Caco-2 (cell line): ENCODE data around the gene CDK15. TPM values are rescaled to one million over a fixed set of nuclear protein-coding genes. Genes with fewer than 3 reads are reported as not detected.

Source experiments
- BruUV-seq: library from RNA; stranded (reverse); fragments of 400-500 nt; replicated peaks from 2 replicates; lab custom pipeline; 2021; lab: Mats Ljungman, UMichigan
- CTCF ChIA-PET: fragments of 300-600 bp; sonication (Branson Sonifier 250); formaldehyde crosslinking; loops from one replicate; lab custom pipeline; 2022; ENCODE audit warnings: antibody characterized with exemption; lab: Charles Lee
- POLR2A ChIA-PET: fragments of 300-600 bp; sonication (Branson Sonifier 250); formaldehyde crosslinking; loops from one replicate; lab custom pipeline; 2022; ENCODE audit warnings: antibody characterized with exemption; lab: Charles Lee
- DNase-seq, 2 experiments: peaks; one replicate each; pipeline versions ENCODE4 v3.0.0 to v3.0.0-alpha.2; 2020 to 2022
- H3K27me3 ChIP-seq: replicated peaks from 2 replicates; pipeline ENCODE4 v1.6.0; 2011; ENCODE audit warnings: low read length; ENCODE audit not compliant: control insufficient read depth, insufficient read depth
- H3K36me3 ChIP-seq: 2 replicates; pipeline ENCODE4 v1.5.1; 2011; ENCODE audit warnings: low read length; ENCODE audit not compliant: control insufficient read depth, insufficient read depth
- H3K4me1 ChIP-seq: fragments of 250-450 bp; sonication (Bioruptor Pico); 2 replicates; pipeline ENCODE4 v1.5.1; 2020; ENCODE audit warnings: mild to moderate bottlenecking
- H3K4me3 ChIP-seq: 2 replicates; pipeline ENCODE4 v1.5.1; 2011; ENCODE audit warnings: low read depth, mild to moderate bottlenecking, control low read depth, low read length
- H3K9me3 ChIP-seq: fragments of 250-450 bp; sonication (Bioruptor Pico); 2 replicates; pipeline ENCODE4 v1.5.1; 2020; ENCODE audit warnings: mild to moderate bottlenecking, moderate library complexity
- H3K27ac Mint-ChIP-seq: one replicate; pipeline ENCODE4 v1.8.0; 2022; ENCODE audit warnings: mixed read lengths; ENCODE audit not compliant: unreplicated experiment
- H3K27me3 Mint-ChIP-seq: one replicate; pipeline ENCODE4 v1.8.0; 2022; ENCODE audit warnings: mixed read lengths; ENCODE audit not compliant: insufficient read depth, unreplicated experiment
- H3K36me3 Mint-ChIP-seq: one replicate; pipeline ENCODE4 v1.8.0; 2022; ENCODE audit warnings: mild to moderate bottlenecking, mixed read lengths; ENCODE audit not compliant: insufficient read depth, unreplicated experiment
- H3K4me1 Mint-ChIP-seq: one replicate; pipeline ENCODE4 v1.8.0; 2022; ENCODE audit warnings: low read depth, mixed read lengths; ENCODE audit not compliant: unreplicated experiment
- H3K4me3 Mint-ChIP-seq: one replicate; pipeline ENCODE4 v1.8.0; 2022; ENCODE audit warnings: mild to moderate bottlenecking, moderate library complexity, mixed read lengths; ENCODE audit not compliant: unreplicated experiment
- H3K9me3 Mint-ChIP-seq: one replicate; pipeline ENCODE4 v1.8.0; 2022; ENCODE audit warnings: mixed read lengths; ENCODE audit not compliant: unreplicated experiment
- intact Hi-C: fragments of 100-400 bp; cut with micrococcal nuclease; formaldehyde crosslinking; loops from one replicate; pipeline ENCODE4 v1.10.0; 2022; ENCODE audit not compliant: unreplicated experiment
- total RNA-seq: library from RNA; stranded (reverse); gene quantifications from 2 replicates; pipeline ENCODE4 v1.2.3, GENCODE V29; 2022
- TF ChIP-seq, protein P1 (sequence below), 2 experiments: fragments of 200-600 bp in 1 of 2; IDR thresholded peaks; 1 replicate in 1 of 2; 2 replicates in 1 of 2; pipeline versions ENCODE4 v1.5.1 to v1.8.0; 2011 to 2022; ENCODE audit warnings: antibody characterized with exemption in 1 of 2, control low read depth in 1 of 2, inconsistent platforms in 1 of 2, low read depth in 1 of 2, low read length in 1 of 2, mild to moderate bottlenecking in 1 of 2, moderate library complexity in 1 of 2; ENCODE audit not compliant: insufficient read depth in 1 of 2, severe bottlenecking in 1 of 2, unreplicated experiment in 1 of 2

CDK15 gene
- total RNA-seq, 1 experiment from 2014 or later: not detected

DNA sequence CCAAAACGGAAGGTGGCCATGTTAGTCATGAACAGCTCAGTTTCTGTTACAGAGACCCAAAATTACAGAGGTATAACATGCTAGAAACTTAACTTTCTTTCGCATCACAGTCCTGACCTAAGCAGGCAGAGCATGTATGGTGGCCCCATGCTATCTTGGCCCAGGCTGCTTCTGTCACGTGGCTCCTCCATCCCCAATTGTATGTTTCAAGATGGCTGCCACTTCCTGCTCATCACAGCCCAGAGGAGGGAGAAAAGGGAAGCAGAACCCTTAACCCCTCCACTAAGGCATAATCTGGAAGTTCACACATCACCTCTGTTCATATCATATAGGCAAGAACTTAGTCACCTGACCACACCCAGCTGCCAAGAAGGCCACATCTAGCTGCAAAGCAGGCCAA lies 28.7 kb downstream of the CDK15 start:
- no peaks in the 10 kb centered on the region for H3K4me1 Mint-ChIP-seq
- H3K4me3 Mint-ChIP-seq: no peak overlapping the region
- Histone ChIP-seq H3K4me1 (no peaks in the 10 kb centered on the region), H3K27me3 (no peaks in the 10 kb centered on the region), H3K9me3 (no peaks in the 10 kb centered on the region), H3K4me3 (no peak overlapping the region), H3K36me3 (no peaks in the 10 kb centered on the region)
- ChIA-PET CTCF (no interaction called here), POLR2A (no interaction called here)
- peaks cover 2% of the 10 kb centered on the region for H3K27me3 Mint-ChIP-seq
- H3K27ac Mint-ChIP-seq: no peak overlapping the region
- H3K36me3 Mint-ChIP-seq: no peaks in the 10 kb centered on the region
- no peak for DNase-seq
- TF ChIP-seq, protein P1, sequence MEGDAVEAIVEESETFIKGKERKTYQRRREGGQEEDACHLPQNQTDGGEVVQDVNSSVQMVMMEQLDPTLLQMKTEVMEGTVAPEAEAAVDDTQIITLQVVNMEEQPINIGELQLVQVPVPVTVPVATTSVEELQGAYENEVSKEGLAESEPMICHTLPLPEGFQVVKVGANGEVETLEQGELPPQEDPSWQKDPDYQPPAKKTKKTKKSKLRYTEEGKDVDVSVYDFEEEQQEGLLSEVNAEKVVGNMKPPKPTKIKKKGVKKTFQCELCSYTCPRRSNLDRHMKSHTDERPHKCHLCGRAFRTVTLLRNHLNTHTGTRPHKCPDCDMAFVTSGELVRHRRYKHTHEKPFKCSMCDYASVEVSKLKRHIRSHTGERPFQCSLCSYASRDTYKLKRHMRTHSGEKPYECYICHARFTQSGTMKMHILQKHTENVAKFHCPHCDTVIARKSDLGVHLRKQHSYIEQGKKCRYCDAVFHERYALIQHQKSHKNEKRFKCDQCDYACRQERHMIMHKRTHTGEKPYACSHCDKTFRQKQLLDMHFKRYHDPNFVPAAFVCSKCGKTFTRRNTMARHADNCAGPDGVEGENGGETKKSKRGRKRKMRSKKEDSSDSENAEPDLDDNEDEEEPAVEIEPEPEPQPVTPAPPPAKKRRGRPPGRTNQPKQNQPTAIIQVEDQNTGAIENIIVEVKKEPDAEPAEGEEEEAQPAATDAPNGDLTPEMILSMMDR (IDR thresholded peaks at IDR 0.05; ENCODE audit: insufficient read depth in 1 of 2, low read depth in 1 of 2, low read length in 1 of 2, severe bottlenecking in 1 of 2, unreplicated experiment in 1 of 2): no peak
- no TSS peak for BruUV-seq
- no peaks in the 10 kb centered on the region for H3K9me3 Mint-ChIP-seq
- intact Hi-C loops: no loop called here

DNA sequence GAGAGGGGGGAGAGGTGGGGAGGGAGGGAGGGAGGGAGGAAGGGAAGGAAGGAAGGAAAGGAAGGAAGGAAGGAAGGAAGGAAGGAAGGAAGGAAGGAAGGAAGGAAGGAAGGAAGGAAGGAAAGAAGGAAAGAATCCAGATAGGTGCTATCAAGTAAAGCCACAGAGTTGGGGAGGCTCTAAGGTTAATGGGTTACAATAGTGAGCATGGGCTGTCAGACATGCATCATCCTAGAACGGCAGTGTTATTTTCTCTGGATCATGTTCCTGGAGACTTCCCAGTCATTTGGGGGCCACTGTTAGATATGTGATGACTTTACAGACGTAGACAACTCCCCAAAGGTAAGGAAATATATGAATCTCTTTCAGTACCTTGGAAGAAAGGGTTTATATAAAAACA lies 31.1 kb downstream of the CDK15 start:
- Mint-ChIP-seq H3K9me3 (peaks cover 11% of the 10 kb centered on the region), H3K4me1 (no peaks in the 10 kb centered on the region), H3K27me3 (peaks cover 2% of the 10 kb centered on the region), H3K36me3 (no peaks in the 10 kb centered on the region), H3K4me3 (no peak overlapping the region), H3K27ac (no peak overlapping the region)
- no peaks in the 10 kb centered on the region for H3K4me1 ChIP-seq
- POLR2A ChIA-PET: no interaction called here
- intact Hi-C loops: no loop called here
- no peak overlapping the region for H3K4me3 ChIP-seq
- no TSS peak for BruUV-seq
- H3K9me3 ChIP-seq: no peaks in the 10 kb centered on the region
- H3K36me3 ChIP-seq: no peaks in the 10 kb centered on the region
- TF ChIP-seq, protein P1 (IDR thresholded peaks at IDR 0.05; ENCODE audit: insufficient read depth in 1 of 2, low read depth in 1 of 2, low read length in 1 of 2, severe bottlenecking in 1 of 2, unreplicated experiment in 1 of 2): no peak
- no peaks in the 10 kb centered on the region for H3K27me3 ChIP-seq
- CTCF ChIA-PET: interaction anchor here (0.6 kb wide), 1 partner anchor 27 kb away, joined by 11 read pairs; no protein-coding TSS in a partner anchor
- DNase-seq: no peak

DNA sequence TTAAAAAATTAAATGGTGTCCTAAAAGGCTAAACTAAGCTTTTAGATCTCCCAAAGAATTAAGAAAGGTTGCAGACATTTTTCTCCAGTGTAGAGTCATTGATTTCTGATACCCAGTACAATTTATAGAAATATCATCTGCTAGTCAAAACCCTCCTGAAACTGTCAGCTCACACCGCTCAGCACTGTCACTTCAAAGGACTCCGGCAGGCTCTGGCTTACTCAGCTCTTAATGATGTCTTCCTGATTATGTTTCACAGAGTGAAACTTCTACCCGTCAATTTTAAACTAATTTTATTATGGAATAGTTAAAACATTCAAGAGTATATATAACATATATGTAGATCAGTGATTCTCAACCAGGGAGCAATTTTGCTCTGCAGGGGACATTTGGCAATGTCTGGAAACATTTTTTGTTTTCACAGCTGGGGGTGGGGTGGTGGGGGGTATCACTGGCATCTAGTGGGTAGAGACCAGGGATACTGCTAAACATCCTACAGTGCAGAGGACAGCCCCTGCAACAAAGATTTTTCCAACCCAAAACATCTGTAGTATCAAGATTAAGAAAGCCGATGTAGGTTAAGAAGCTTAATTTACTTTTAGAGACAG lies 31.6 kb downstream of the CDK15 start:
- Histone ChIP-seq H3K36me3 (no peaks in the 10 kb centered on the region), H3K9me3 (no peaks in the 10 kb centered on the region), H3K4me3 (no peak overlapping the region), H3K4me1 (no peaks in the 10 kb centered on the region), H3K27me3 (no peaks in the 10 kb centered on the region)
- BruUV-seq: no TSS peak
- Mint-ChIP-seq H3K4me3 (no peak overlapping the region), H3K9me3 (peaks cover 11% of the 10 kb centered on the region), H3K27me3 (peaks cover 2% of the 10 kb centered on the region), H3K27ac (no peak overlapping the region), H3K4me1 (no peaks in the 10 kb centered on the region), H3K36me3 (no peaks in the 10 kb centered on the region)
- DNase-seq: no peak
- intact Hi-C loops: no loop called here
- ChIA-PET CTCF (interaction anchor here (0.6 kb wide), 1 partner anchor 27 kb away, joined by 11 read pairs; no protein-coding TSS in a partner anchor), POLR2A (no interaction called here)
- TF ChIP-seq, protein P1 (IDR thresholded peaks at IDR 0.05; ENCODE audit: insufficient read depth in 1 of 2, low read depth in 1 of 2, low read length in 1 of 2, severe bottlenecking in 1 of 2, unreplicated experiment in 1 of 2): no peak
